HG03159 (cell line): ENCODE results near the gene GPR15LG.
"Not testable (repeated sequence)": the region's sequence is repeated elsewhere in the genome, so short reads cannot be mapped to it uniquely, and the experiment has no call there.

ENCODE experiments used
- ATAC-seq: cut with Tn5 transposase; IDR thresholded peaks from one replicate; pipeline ENCODE4 v1.9.1; 2021; ENCODE audit warnings: mild to moderate bottlenecking, moderate library complexity; ENCODE audit not compliant: unreplicated experiment

The GPR15LG gene

GRCh38 chr10:84173501-84173929 lies at the start of gene GPR15LG:
Gene GPR15LG (plus strand): TSS chr10:84173801. CDS start chr10:84173852, 51 bp downstream.
- ATAC-seq, result no peak

DNA sequence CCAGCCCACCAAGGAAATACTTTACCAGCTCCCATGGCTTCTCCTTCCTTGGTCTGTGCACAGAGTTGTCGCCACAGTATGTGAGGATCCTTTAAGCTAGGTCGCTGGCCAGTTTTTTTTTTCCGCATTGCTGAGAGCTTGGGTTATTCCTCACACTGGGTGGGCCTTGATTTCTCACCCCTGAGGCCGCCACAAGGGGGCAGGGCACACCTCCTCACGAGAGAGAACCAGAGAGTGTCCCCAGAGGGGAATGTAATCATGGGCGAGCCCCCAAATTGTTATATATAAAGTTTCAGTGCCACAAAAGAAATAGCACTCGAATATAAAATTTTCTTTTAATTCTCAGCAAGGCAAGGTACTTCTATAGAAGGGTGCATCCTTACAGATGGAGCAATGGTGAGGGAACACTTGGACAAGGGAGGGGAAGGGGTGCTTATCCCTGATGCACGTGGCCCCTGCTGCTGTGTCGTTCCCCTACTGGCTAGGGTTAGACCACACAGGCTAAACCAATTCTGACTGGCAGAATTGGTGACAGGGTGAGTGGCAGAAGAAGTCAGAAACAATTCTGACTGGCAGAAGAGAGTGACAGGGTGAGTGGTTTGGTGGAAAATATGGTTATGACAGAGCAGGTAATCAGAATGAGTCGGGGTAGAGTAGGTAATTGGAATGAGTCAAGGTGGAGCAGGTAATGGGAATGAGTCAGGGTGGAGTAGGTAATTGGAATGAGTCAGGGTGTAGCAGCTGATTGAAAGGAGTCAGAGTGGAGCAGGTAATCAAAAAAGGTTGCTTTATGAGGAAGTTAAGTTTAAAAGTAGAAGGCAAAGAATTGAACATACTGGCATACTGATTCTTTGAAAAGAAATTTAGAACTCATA lies 47.5 kb upstream of the GPR15LG start:
- ATAC-seq, result not testable (repeated sequence)

DNA sequence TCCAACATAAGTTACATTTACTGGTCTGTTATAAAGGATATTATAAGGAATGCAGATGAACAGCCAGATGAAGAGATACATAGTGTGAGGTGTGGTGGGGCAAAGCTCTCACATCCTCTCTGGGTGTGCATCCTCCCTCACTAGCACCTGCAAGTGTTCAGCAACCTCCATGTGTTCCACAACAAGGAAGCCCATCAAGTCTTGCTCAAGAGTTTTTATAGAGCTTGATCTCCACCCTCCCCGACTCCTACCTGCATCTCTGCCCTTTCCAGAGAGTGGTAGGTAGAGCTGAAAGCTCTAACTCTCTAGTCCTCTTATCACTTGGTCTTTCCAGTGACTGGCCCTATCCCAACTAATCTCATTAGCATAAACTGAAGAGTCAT lies 46.8 kb upstream of the GPR15LG start:
- no peak for ATAC-seq

- no peak for ATAC-seq
These were observed 37.8 kb upstream of the GPR15LG start for GRCh38 chr10:84135836-84136235.

DNA sequence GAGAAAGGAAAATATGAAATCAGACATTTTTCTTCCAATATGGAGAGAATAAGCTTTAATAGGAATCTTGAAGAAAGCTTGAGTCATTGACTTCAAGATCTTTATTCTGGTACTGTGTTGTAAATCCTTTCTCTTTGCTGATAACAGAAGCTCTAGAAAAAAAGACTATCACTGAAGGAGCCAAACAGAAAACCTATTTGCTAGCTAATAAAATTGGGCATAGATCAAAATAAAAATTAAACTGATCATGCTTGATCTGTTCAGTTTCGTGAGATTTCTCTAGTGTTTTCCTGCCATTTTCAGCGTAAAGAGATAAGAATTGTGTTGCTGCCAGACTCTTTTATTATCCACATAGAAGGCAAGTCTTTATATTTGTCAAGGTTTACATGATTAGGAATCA lies 35.8 kb upstream of the GPR15LG start:
- ATAC-seq, result no peak

GRCh38 chr10:84138478-84139125 lies 35.0 kb upstream of the GPR15LG start:
- no peak for ATAC-seq

- ATAC-seq, result peak; percentile 99
These were observed 34.2 kb upstream of the GPR15LG start, which contains the start of gene GHITM for GRCh38 chr10:84139126-84140035. Gene GHITM (plus strand): TSS chr10:84139509. CDS start chr10:84141501, 1,992 bp downstream.

DNA sequence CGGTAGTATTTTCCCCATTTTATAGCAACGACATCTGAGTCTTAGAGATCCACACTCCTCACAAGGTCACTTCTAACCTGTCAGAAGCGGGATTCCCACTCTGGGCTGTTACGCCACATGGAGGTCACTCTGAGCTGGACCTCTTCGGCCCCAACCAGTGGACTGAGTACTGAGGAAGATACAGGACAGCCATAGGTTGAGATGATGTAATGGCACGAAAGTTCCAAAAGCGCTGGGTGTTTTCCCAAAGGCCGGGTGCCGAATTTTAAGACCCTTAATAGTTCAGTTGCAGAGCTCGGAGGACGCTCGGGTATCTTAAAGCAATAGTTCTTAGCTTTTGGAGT lies 33.6 kb upstream of the GPR15LG start:
- no peak for ATAC-seq

GRCh38 chr10:84147347-84147746 lies 26.3 kb upstream of the GPR15LG start:
- no peak for ATAC-seq

DNA sequence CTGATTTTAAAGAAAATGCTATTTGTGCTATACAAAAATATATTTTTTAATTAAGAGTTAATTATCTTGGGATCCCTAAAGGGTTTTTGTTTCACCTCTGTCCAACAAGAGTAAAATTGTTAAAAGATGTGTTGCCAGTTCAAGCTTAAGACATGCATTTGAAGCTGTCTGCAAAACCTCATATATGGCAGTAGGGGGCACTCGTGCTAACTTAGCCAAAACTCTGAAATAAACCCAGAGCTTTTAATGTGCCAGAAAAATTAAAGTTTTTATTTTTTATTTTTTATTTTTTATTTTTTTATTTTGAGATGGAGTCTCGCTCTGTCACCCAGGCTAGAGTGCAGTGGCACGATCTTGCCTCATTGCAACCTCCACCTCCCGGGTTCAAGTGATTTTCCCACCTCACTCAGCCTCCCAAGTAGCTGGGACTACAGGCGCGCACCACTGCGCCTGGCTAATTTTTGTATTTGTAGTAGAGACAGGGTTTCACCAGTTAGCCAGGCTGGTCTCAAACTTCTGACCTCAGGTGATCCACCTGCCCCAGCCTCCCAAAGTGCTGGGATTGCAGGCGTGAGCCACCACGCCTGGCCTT lies 25.5 kb upstream of the GPR15LG start:
- ATAC-seq, result peak; percentile 73

GRCh38 chr10:84149854-84150253 lies 23.7 kb upstream of the GPR15LG start:
- no peak for ATAC-seq

DNA sequence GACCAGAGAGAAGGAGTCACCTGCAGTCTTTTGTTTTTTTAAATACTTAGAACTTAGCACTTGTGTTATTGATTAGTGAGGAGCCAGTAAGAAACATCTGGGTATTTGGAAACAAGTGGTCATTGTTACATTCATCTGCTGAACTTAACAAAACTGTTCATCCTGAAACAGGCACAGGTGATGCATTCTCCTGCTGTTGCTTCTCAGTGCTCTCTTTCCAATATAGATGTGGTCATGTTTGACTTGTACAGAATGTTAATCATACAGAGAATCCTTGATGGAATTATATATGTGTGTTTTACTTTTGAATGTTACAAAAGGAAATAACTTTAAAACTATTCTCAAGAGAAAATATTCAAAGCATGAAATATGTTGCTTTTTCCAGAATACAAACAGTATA lies 20.8 kb upstream of the GPR15LG start:
- ATAC-seq, result no peak

DNA sequence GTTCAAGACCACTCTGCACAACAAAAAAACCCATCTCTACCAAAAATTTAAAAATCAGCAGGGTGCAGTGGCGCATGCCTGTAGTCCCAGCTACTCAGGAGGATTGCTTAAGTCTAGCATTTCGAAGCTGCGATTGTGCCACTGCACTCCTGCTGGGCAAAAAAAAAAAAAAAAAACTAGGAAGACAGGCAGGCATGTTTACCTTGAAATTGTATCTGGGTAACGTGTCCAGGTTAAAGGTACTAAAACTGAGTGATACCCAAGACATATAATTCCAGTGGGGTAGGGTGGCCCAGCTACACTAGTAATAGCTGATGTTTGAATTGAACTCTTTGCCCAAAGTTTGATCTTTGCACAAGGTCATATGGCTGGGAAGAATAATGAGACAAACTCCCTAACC lies 18.1 kb upstream of the GPR15LG start:
- no peak for ATAC-seq

DNA sequence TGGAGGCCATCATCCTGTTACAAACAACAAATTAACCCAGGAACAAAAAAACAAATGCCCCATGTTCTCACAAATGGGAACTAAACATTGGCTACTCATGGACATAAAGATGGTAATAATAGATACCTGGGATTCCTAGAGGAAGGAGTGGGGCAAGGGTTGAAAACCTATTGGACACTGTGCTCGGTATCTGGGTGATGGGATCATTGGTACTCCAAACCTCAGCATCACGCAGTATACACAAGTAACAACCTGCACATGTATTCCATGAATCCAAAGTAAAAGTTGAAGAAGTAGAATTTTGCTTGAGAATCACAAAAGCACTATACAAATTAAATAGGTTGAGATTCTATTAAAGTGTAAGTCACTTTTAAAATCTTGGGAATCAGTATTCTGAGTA lies 17.6 kb upstream of the GPR15LG start:
- no peak for ATAC-seq

DNA sequence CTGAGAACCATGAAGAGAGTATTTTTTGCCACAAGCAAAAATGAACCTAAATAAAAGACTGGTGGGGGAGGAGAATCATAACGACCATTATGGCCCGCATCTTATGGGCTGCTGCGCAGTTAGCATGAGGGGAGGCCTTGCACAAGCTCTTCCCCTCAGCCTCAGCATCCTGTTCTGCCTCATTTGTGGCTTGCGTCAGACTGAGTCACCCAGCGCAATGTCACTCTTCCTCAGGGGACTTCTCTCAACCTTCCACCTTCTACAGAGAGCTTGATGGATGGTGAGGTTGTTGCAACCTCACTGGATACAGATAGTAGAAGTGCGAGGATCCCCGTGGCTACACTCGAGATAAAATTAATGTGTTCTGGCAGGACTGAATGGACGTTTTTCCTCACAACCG lies 16.8 kb upstream of the GPR15LG start:
- ATAC-seq, result no peak

DNA sequence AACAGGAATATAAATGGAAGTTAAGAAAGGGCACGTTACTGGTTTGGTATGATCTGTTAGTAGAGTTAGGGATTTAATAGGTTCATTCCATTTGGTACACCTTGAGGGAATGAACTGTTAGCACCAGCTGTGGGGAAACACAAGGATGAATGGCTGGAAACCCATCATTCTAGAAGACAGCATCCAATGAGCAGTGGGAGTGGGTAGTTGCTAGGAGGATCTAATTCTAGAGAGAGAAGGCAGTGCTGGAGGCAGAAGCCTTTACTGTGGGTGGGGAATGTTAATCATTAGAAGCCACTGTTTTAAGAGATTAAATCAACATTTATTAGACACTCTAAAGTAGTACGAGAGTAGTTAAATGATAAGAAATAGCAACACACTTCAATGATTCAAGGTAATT lies 15.5 kb upstream of the GPR15LG start:
- no peak for ATAC-seq

DNA sequence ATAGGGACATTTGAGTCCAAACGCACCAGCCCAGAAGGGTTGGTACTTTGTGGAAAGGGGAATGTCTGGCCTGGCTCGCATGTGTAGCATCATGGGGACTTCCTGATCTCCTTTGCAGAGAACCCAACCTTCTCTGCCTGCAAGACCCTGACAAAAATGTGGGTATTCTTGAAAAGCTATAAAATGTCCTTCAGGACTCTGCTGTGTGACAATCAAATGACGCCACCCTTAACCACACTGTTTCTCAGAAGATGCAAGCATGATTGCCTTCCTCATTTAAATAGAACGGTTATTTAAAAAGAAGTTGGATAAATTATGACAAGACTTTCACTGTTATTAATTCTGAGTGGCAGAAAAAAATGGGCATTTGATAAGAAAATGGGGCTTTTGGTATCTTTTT lies 15.1 kb upstream of the GPR15LG start:
- no peak for ATAC-seq

DNA sequence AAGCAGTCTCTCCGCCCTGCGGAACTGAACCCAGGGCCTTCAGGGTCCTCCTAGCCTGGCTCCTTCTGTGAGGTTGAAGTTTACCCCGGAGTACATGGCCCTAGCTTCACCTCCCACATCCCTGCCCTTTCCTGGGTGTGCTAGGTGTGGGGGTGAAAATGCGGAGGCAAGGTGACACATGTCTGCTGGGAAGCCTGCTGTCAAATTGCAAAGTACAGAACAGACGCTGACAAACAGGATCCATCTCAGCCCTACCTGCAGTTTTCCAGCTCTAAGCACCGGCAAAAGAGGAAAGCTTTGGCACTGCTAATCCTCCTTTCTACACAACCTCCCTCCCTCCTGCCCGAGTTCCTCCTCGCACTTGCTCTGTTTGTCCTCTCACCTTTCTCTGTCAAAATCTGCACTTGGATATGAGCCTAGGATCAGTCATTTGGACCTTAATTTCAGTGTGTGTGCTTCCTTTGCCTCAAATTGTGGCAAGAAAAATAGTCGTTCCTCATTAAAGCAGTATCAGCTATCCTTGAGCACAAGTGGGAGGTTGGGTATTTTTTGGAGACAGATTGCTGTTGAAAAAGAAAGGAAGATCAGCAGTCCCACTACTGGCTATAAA lies 14.4 kb upstream of the GPR15LG start:
- ATAC-seq, result no peak

- no peak for ATAC-seq
These were observed 12.8 kb upstream of the GPR15LG start for GRCh38 chr10:84160663-84161362.

DNA sequence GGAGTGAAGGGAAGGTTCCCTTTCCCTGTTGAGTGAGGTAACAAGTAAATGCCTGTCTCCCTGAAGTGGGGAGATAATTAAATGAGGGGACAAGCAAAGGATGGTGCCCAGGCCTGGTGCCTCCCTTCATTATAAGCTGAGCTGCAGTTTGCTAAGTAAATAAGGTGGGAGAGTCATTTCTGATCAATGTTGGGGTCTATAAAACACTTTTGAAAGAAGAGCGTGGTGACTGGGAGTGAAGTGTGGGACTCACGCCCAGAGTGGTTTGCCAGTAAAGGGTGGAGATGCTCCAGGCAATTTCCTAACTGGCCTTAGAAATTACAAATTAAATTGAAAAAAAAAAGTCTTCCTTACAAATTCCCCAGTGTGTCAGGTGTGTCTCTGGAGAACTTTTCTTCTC lies 9.6 kb upstream of the GPR15LG start:
- no peak for ATAC-seq
